Endothelial cell of umbilical vein (primary cell): ENCODE data around the gene CDC42BPG. TPM values are rescaled to one million over a fixed set of nuclear protein-coding genes. Genes with fewer than 3 reads are reported as not detected.

ENCODE experiments used
- BruUV-seq: library from RNA; stranded (reverse); fragments of 400-500 nt; replicated peaks from 2 replicates; lab custom pipeline; 2021; lab: Mats Ljungman, UMichigan
- CTCF ChIA-PET: fragments of 300-600, 350-600 bp; sonication (Branson Sonifier 250); formaldehyde crosslinking; loops from one replicate; lab custom pipeline; 2021; ENCODE audit warnings: antibody characterized with exemption, inconsistent platforms; lab: Charles Lee
- POLR2A ChIA-PET: fragments of 300-600, 350-600 bp; sonication (Branson Sonifier 250); formaldehyde crosslinking; loops from one replicate; lab custom pipeline; 2021; ENCODE audit warnings: antibody characterized with exemption, inconsistent platforms; lab: Charles Lee
- DNase-seq: peaks from one replicate; pipeline ENCODE4 v3.0.0-alpha.2; 2011; ENCODE audit warnings: low read depth, low spot score
- FAIRE-seq: peaks from 2 replicates; lab custom pipeline; 2011; peaks lifted over from hg19 to GRCh38; lab: Jason Lieb, UNC
- H2AFZ ChIP-seq: 2 replicates; pipeline ENCODE4 v1.6.0; 2012; ENCODE audit warnings: low read depth, low read length, control low read depth, inconsistent platforms
- H3K27ac ChIP-seq: 2 replicates; pipeline ENCODE4 v1.5.1; 2011; ENCODE audit warnings: low read depth, mild to moderate bottlenecking, control low read depth, low read length, moderate library complexity; ENCODE audit not compliant: insufficient read depth
- H3K27me3 ChIP-seq, 2 experiments: 2 replicates each; pipeline versions ENCODE4 v1.6.0 to v1.6.1; 2011; ENCODE audit warnings: low read length in 2 of 2, mixed read lengths in 1 of 2; ENCODE audit not compliant: control insufficient read depth in 2 of 2, insufficient read depth in 2 of 2
- H3K36me3 ChIP-seq, 2 experiments: 2 replicates in 1 of 2; 3 replicates in 1 of 2; pipeline ENCODE4 v1.5.1; 2011; ENCODE audit warnings: low read length in 2 of 2, mild to moderate bottlenecking in 1 of 2, moderate library complexity in 1 of 2; ENCODE audit not compliant: control insufficient read depth in 2 of 2, insufficient read depth in 2 of 2; ENCODE audit errors: extremely low read depth in 1 of 2
- H3K4me1 ChIP-seq: 3 replicates; pipeline ENCODE4 v1.5.1; 2011; ENCODE audit warnings: mild to moderate bottlenecking, low read length; ENCODE audit not compliant: control insufficient read depth, insufficient read depth; ENCODE audit errors: extremely low read depth
- H3K4me2 ChIP-seq: 2 replicates; pipeline ENCODE4 v1.6.1; 2011; ENCODE audit warnings: low read length, control low read depth, mixed read lengths; ENCODE audit not compliant: insufficient read depth
- H3K4me3 ChIP-seq, 3 experiments: fragments of 200-600 bp in 1 of 3; sonication (generic), shearing (Covaris generic) in 1 of 3; replicated peaks in 1 of 3; 2 replicates each; pipeline ENCODE4 v1.5.1; 2011 to 2016; ENCODE audit warnings: control low read depth in 3 of 3, low read length in 3 of 3, mild to moderate bottlenecking in 2 of 3, inconsistent platforms in 1 of 3, low read depth in 1 of 3, moderate library complexity in 1 of 3; ENCODE audit not compliant: insufficient read depth in 1 of 3
- H3K79me2 ChIP-seq: 2 replicates; pipeline ENCODE4 v1.6.0; 2012; ENCODE audit warnings: low read length, inconsistent platforms; ENCODE audit not compliant: control insufficient read depth, insufficient read depth
- H3K9ac ChIP-seq: replicated peaks from 2 replicates; pipeline ENCODE3; 2011; ENCODE audit warnings: low read length, control low read depth; ENCODE audit not compliant: insufficient read depth; ENCODE audit errors: extremely low read depth
- H3K9me1 ChIP-seq: replicated peaks from 3 replicates; pipeline ENCODE4 v1.6.0; 2011; ENCODE audit warnings: mild to moderate bottlenecking, low read length; ENCODE audit not compliant: control insufficient read depth, insufficient read depth; ENCODE audit errors: extremely low read depth
- H3K9me3 ChIP-seq: replicated peaks from 2 replicates; pipeline ENCODE4 v1.5.1; 2012; ENCODE audit warnings: low read length, inconsistent platforms; ENCODE audit not compliant: control insufficient read depth, insufficient read depth
- H4K20me1 ChIP-seq: replicated peaks from 2 replicates; pipeline ENCODE3; 2011; ENCODE audit warnings: mild to moderate bottlenecking, low read length; ENCODE audit not compliant: control insufficient read depth, insufficient read depth; ENCODE audit errors: extremely low read depth
- CTCF ChIP-seq, 2 donors: IDR thresholded peaks; 1 replicate in 1 of 2; 2 replicates in 1 of 2; pipeline ENCODE4 v1.5.1; 2011; ENCODE audit warnings: low read length in 2 of 2, mild to moderate bottlenecking in 2 of 2, moderate library complexity in 2 of 2, control low read depth in 1 of 2, inconsistent platforms in 1 of 2, low read depth in 1 of 2; ENCODE audit not compliant: insufficient read depth in 1 of 2; ENCODE audit errors: extremely low read depth in 1 of 2
- EZH2 ChIP-seq: IDR thresholded peaks from 2 replicates; pipeline ENCODE4 v1.6.1; 2012; ENCODE audit warnings: borderline replicate concordance, low read depth, mild to moderate bottlenecking, moderate library complexity, low read length, inconsistent platforms; ENCODE audit not compliant: severe bottlenecking
- FOS ChIP-seq: IDR thresholded peaks from 2 replicates; pipeline ENCODE4 v1.6.1; 2011; ENCODE audit warnings: mild to moderate bottlenecking, low read length, moderate library complexity, borderline replicate concordance; ENCODE audit not compliant: insufficient read depth
- GATA2 ChIP-seq: IDR thresholded peaks from 2 replicates; pipeline ENCODE4 v1.7.0; 2011; ENCODE audit warnings: low read depth, mild to moderate bottlenecking, moderate library complexity, mixed read lengths, low read length; ENCODE audit not compliant: insufficient read length, insufficient read depth
- JUN ChIP-seq: IDR thresholded peaks from 2 replicates; pipeline ENCODE4 v1.6.1; 2011; ENCODE audit warnings: borderline replicate concordance, low read depth; ENCODE audit not compliant: insufficient read length, insufficient read depth
- MAX ChIP-seq: IDR thresholded peaks from 2 replicates; pipeline ENCODE4 v1.6.1; 2011; ENCODE audit not compliant: insufficient read depth, insufficient read length
- MYC ChIP-seq: IDR thresholded peaks from one replicate; pipeline ENCODE4 v1.6.1; 2011; ENCODE audit warnings: mild to moderate bottlenecking, low read depth, low read length
- POLR2A ChIP-seq: IDR thresholded peaks from 2 replicates; pipeline ENCODE4 v1.6.1; 2012; ENCODE audit warnings: low read depth, mild to moderate bottlenecking, control low read depth, low read length
- POLR2AphosphoS5 ChIP-seq: IDR thresholded peaks from 2 replicates; pipeline ENCODE4 v1.6.1; 2012; ENCODE audit warnings: low read depth, mild to moderate bottlenecking, control low read depth, low read length, moderate library complexity; ENCODE audit not compliant: insufficient read depth
- dilution Hi-C: fragments of 300-500 bp; cut with MboI; formaldehyde crosslinking; loops from one replicate; pipeline ENCODE4 v1.15.0; 2019; ENCODE audit warnings: low sequenced_read_pairs; ENCODE audit not compliant: extremely low pct_ligation_motif_present
- intact Hi-C: fragments of 100-400 bp; cut with micrococcal nuclease; formaldehyde crosslinking; loops from one replicate; pipeline ENCODE4 v1.10.0; 2022
- polyA plus RNA-seq, 4 experiments: library from polyadenylated mRNA; depleted of rRNA in 3 of 4; stranded (reverse) in 3 of 4; unstranded in 1 of 4; fragments of >200 nt; gene quantifications; 2 replicates each; pipeline versions ENCODE4 v1.2.1 to v1.2.3, GENCODE V29; 2011 to 2012; ENCODE audit warnings: missing spikeins in 1 of 4
- total RNA-seq: library from RNA; stranded (reverse); gene quantifications from 2 replicates; pipeline ENCODE4 v1.2.3, GENCODE V29; 2021

CDC42BPG gene
- total and polyA plus RNA-seq, 2 donors (not counting 3 experiments of a cell fraction or from before 2014, with no cell fraction given) = 0.19 to 0.42 TPM

- dilution Hi-C loops = no loop called here
- H3K36me3 ChIP-seq = peaks cover 0 to 8% of the 10 kb centered on the region in 2 experiments
Observed at GRCh38 chr11:64864135-64864472, 19.7 kb upstream of the CDC42BPG start.

More at GRCh38 chr11:64864135-64864472, 19.7 kb upstream of the CDC42BPG start:
- ChIA-PET POLR2A (interaction anchor here (1.0 to 1.2 kb wide), 3 partner anchors 9 to 14 kb away, joined by 5 to 10 read pairs (median 6); partner anchors contain the start of gene EHD1), CTCF (interaction anchor here (0.7 to 1.9 kb wide), 7 partner anchors 9 to 149 kb away, joined by 3 to 12 read pairs (median 5); partner anchors contain the start of genes ARL2 and CDC42BPG)
- H4K20me1 ChIP-seq = no peaks in the 10 kb centered on the region
- peaks cover 83% of the 10 kb centered on the region for H3K79me2 ChIP-seq
- DNase-seq (no peak), FAIRE-seq (no peak)
- TF ChIP-seq MAX (no peak), JUN (no peak), CTCF (IDR thresholded peaks at IDR 0.05; ENCODE audit: extremely low read depth in 1 of 2, insufficient read depth in 1 of 2, low read depth in 1 of 2, low read length in 2 of 2) (no peak), FOS (no peak), GATA2 (no peak), POLR2AphosphoS5 (no peak), POLR2A (no peak), MYC (no peak), EZH2 (no peak)
- peak overlapping the region; percentile 74 for H3K27ac ChIP-seq
- H2AFZ ChIP-seq = no peak overlapping the region
- no peaks in the 10 kb centered on the region for H3K9me1 ChIP-seq
- no peak overlapping the region for H3K9ac ChIP-seq
- no peak overlapping the region for H3K4me3 ChIP-seq
- intact Hi-C loops = no loop called here
- no TSS peak for BruUV-seq
- no peaks in the 10 kb centered on the region for H3K9me3 ChIP-seq
- no peaks in the 10 kb centered on the region for H3K27me3 ChIP-seq
- peaks cover 40% of the 10 kb centered on the region for H3K4me1 ChIP-seq
- peak overlapping the region; percentile 4 for H3K4me2 ChIP-seq
